Measurements from ENCODE around the gene CHN2.

Gene CHN2

GRCh38 chr7:29167721-29168120, 26.9 kb upstream of the CHN2 start:
- ATAC-seq = no peak
- Mint-ChIP-seq H3K4me1 (no peaks in the 10 kb centered on the region), H3K27me3 (peaks cover 9% of the 10 kb centered on the region), H3K9me3 (peaks cover 3% of the 10 kb centered on the region), H3K27ac (no peak overlapping the region), H3K4me3 (no peak overlapping the region), H3K36me3 (no peaks in the 10 kb centered on the region)

- H3K36me3 Mint-ChIP-seq = no peaks in the 10 kb centered on the region
- no peaks in the 10 kb centered on the region for H3K4me1 Mint-ChIP-seq
- H3K27me3 Mint-ChIP-seq = peaks cover 9% of the 10 kb centered on the region
- H3K27ac Mint-ChIP-seq = no peak overlapping the region
- ATAC-seq = no peak
- no peak overlapping the region for H3K4me3 Mint-ChIP-seq
- peaks cover 2% of the 10 kb centered on the region for H3K9me3 Mint-ChIP-seq
Observed at GRCh38 chr7:29170781-29171180, 23.8 kb upstream of the CHN2 start.

- Mint-ChIP-seq H3K9me3 (no peaks in the 10 kb centered on the region), H3K4me3 (no peak overlapping the region), H3K4me1 (no peaks in the 10 kb centered on the region), H3K36me3 (no peaks in the 10 kb centered on the region), H3K27me3 (peaks cover 24% of the 10 kb centered on the region), H3K27ac (no peak overlapping the region)
- ATAC-seq = no peak
Observed at GRCh38 chr7:29173458-29173857, 21.1 kb upstream of the CHN2 start.

GRCh38 chr7:29177963-29178600, 16.5 kb upstream of the CHN2 start:
- no peak overlapping the region for H3K27ac Mint-ChIP-seq
- H3K9me3 Mint-ChIP-seq = no peaks in the 10 kb centered on the region
- no peaks in the 10 kb centered on the region for H3K4me1 Mint-ChIP-seq
- H3K27me3 Mint-ChIP-seq = peaks cover 17% of the 10 kb centered on the region
- no peaks in the 10 kb centered on the region for H3K36me3 Mint-ChIP-seq
- peak; percentile 53 for ATAC-seq
- no peak overlapping the region for H3K4me3 Mint-ChIP-seq

- no peak overlapping the region for H3K4me3 Mint-ChIP-seq
- no peak for ATAC-seq
- H3K9me3 Mint-ChIP-seq = no peaks in the 10 kb centered on the region
- H3K4me1 Mint-ChIP-seq = no peaks in the 10 kb centered on the region
- H3K36me3 Mint-ChIP-seq = no peaks in the 10 kb centered on the region
- H3K27me3 Mint-ChIP-seq = peaks cover 17% of the 10 kb centered on the region
- H3K27ac Mint-ChIP-seq = no peak overlapping the region
Observed at GRCh38 chr7:29179115-29179514, 15.5 kb upstream of the CHN2 start.

- Mint-ChIP-seq H3K9me3 (no peaks in the 10 kb centered on the region), H3K4me1 (peaks cover 3% of the 10 kb centered on the region), H3K4me3 (no peak overlapping the region), H3K27me3 (peaks cover 10% of the 10 kb centered on the region), H3K27ac (no peak overlapping the region), H3K36me3 (no peaks in the 10 kb centered on the region)
- no peak for ATAC-seq
Observed at GRCh38 chr7:29184599-29184998, 10.0 kb upstream of the CHN2 start.

GRCh38 chr7:29185613-29186012, 9.0 kb upstream of the CHN2 start:
- Mint-ChIP-seq H3K27ac (no peak overlapping the region), H3K27me3 (peaks cover 15% of the 10 kb centered on the region), H3K9me3 (no peaks in the 10 kb centered on the region), H3K4me3 (no peak overlapping the region), H3K36me3 (no peaks in the 10 kb centered on the region), H3K4me1 (peaks cover 8% of the 10 kb centered on the region)
- no peak for ATAC-seq

GRCh38 chr7:29189743-29190201, 4.8 kb upstream of the CHN2 start:
- no peaks in the 10 kb centered on the region for H3K36me3 Mint-ChIP-seq
- H3K27me3 Mint-ChIP-seq = peaks cover 55% of the 10 kb centered on the region
- H3K4me3 Mint-ChIP-seq = no peak overlapping the region
- H3K4me1 Mint-ChIP-seq = peaks cover 8% of the 10 kb centered on the region
- peak; percentile 60 for ATAC-seq
- H3K9me3 Mint-ChIP-seq = no peaks in the 10 kb centered on the region
- H3K27ac Mint-ChIP-seq = no peak overlapping the region

- peaks cover 61% of the 10 kb centered on the region for H3K27me3 Mint-ChIP-seq
- no peaks in the 10 kb centered on the region for H3K36me3 Mint-ChIP-seq
- no peak overlapping the region for H3K4me3 Mint-ChIP-seq
- no peak overlapping the region for H3K27ac Mint-ChIP-seq
- H3K9me3 Mint-ChIP-seq = no peaks in the 10 kb centered on the region
- no peak for ATAC-seq
- peaks cover 13% of the 10 kb centered on the region for H3K4me1 Mint-ChIP-seq
Observed at GRCh38 chr7:29190349-29191045, 4.1 kb upstream of the CHN2 start.

- peaks cover 79% of the 10 kb centered on the region for H3K27me3 Mint-ChIP-seq
- no peak overlapping the region for H3K27ac Mint-ChIP-seq
- no peak overlapping the region for H3K4me3 Mint-ChIP-seq
- peaks cover 23% of the 10 kb centered on the region for H3K4me1 Mint-ChIP-seq
- H3K9me3 Mint-ChIP-seq = no peaks in the 10 kb centered on the region
- H3K36me3 Mint-ChIP-seq = no peaks in the 10 kb centered on the region
- ATAC-seq = no peak
Observed at GRCh38 chr7:29192323-29192722, 2.3 kb upstream of the CHN2 start.

- Mint-ChIP-seq H3K36me3 (no peaks in the 10 kb centered on the region), H3K9me3 (no peaks in the 10 kb centered on the region), H3K4me1 (peaks cover 23% of the 10 kb centered on the region), H3K4me3 (no peak overlapping the region), H3K27ac (no peak overlapping the region), H3K27me3 (peaks cover 83% of the 10 kb centered on the region)
- no peak for ATAC-seq
Observed at GRCh38 chr7:29192811-29193210, 1.8 kb upstream of the CHN2 start.

- Mint-ChIP-seq H3K9me3 (no peaks in the 10 kb centered on the region), H3K27me3 (peaks cover 83% of the 10 kb centered on the region), H3K36me3 (no peaks in the 10 kb centered on the region), H3K27ac (no peak overlapping the region), H3K4me1 (peaks cover 23% of the 10 kb centered on the region), H3K4me3 (peak overlapping the region; percentile 60)
- no peak for ATAC-seq
Observed at GRCh38 chr7:29193316-29194205, 1.0 kb upstream of the CHN2 start.

GRCh38 chr7:29194206-29194593, 375 bp upstream of the CHN2 start:
- Mint-ChIP-seq H3K4me1 (peaks cover 23% of the 10 kb centered on the region), H3K4me3 (peak overlapping the region; percentile 73), H3K27ac (no peak overlapping the region), H3K27me3 (peaks cover 78% of the 10 kb centered on the region), H3K9me3 (no peaks in the 10 kb centered on the region), H3K36me3 (no peaks in the 10 kb centered on the region)
- peak; percentile 46 for ATAC-seq

GRCh38 chr7:29196191-29196590, 1.6 kb downstream of the CHN2 start:
- Mint-ChIP-seq H3K9me3 (no peaks in the 10 kb centered on the region), H3K27me3 (peaks cover 78% of the 10 kb centered on the region), H3K27ac (no peak overlapping the region), H3K4me1 (peaks cover 15% of the 10 kb centered on the region), H3K36me3 (no peaks in the 10 kb centered on the region), H3K4me3 (no peak overlapping the region)
- no peak for ATAC-seq

- Mint-ChIP-seq H3K9me3 (no peaks in the 10 kb centered on the region), H3K4me1 (peaks cover 15% of the 10 kb centered on the region), H3K4me3 (no peak overlapping the region), H3K27me3 (peaks cover 69% of the 10 kb centered on the region), H3K36me3 (no peaks in the 10 kb centered on the region), H3K27ac (no peak overlapping the region)
- ATAC-seq = no peak
Observed at GRCh38 chr7:29196971-29197595, 2.5 kb downstream of the CHN2 start.

Data from stimulated activated memory B cell treated with anti-CD40 and anti-IgM and Interleukin-4, amounts not matched to agents 10 μg/mL and 1 μg/mL and 100 μg/mL, for 72 hours (primary cell).